Esophagus squamous epithelium (tissue), 5 donors: ENCODE results near the gene EXOC3L1. TPM values are rescaled to one million over a fixed set of nuclear protein-coding genes. Genes with fewer than 3 reads are reported as not detected.

Experiments used
- DNase-seq: peaks from one replicate; lab custom pipeline; 2025; lab: John Stamatoyannopoulos, UW
- H3K27ac ChIP-seq, 4 donors: fragments of 200-600 bp; sonication (generic); one replicate each; pipeline ENCODE4 v1.5.1; 2016 to 2019; ENCODE audit warnings: mild to moderate bottlenecking in 1 of 4
- H3K27me3 ChIP-seq, 4 donors: fragments of 200-600 bp; sonication (generic); 1 replicate in 3 of 4; 2 replicates in 1 of 4; pipeline versions ENCODE4 v1.5.1 to v1.6.0; 2017 to 2021; ENCODE audit warnings: antibody characterized with exemption in 1 of 4
- H3K36me3 ChIP-seq, 3 donors: fragments of 200-600 bp; sonication (generic); one replicate each; pipeline ENCODE4 v1.5.1; 2016 to 2019
- H3K4me1 ChIP-seq, 3 donors: fragments of 200-600 bp; sonication (generic); one replicate each; pipeline ENCODE4 v1.5.1; 2017 to 2019
- H3K4me3 ChIP-seq, 4 donors: fragments of 200-600 bp; sonication (generic); 1 replicate in 3 of 4; 2 replicates in 1 of 4; pipeline ENCODE4 v1.5.1; 2016 to 2019; ENCODE audit warnings: mild to moderate bottlenecking in 2 of 4, moderate library complexity in 1 of 4
- H3K9me3 ChIP-seq, 3 donors: fragments of 200-600 bp; sonication (generic); one replicate each; pipeline ENCODE4 v1.5.1; 2016 to 2019
- POLR2A ChIP-seq, 4 donors: fragments of 450-650 bp; IDR thresholded peaks; one replicate each; pipeline ENCODE4 v1.6.1; 2017; ENCODE audit warnings: antibody characterized with exemption in 4 of 4, mild to moderate bottlenecking in 4 of 4, moderate library complexity in 3 of 4
- WGBS, 2 donors: methylation state at CpG; one replicate each; pipeline ENCODE4 v1.1.5; 2018; 5-methylcytosine and 5-hydroxymethylcytosine counted together
- intact Hi-C: fragments of 100-400 bp; cut with DNase I; formaldehyde crosslinking; loops from one replicate; pipeline ENCODE4 v1.15.0; 2022
- total RNA-seq, 4 donors: library from RNA; depleted of rRNA; stranded (reverse); fragments of >200 nt; gene quantifications; one replicate each; pipeline ENCODE4 v1.1.0, GENCODE V29; 2016
- TF ChIP-seq, protein P1 (sequence below), 6 experiments: fragments of 450-650 bp in 4 of 6; fragments of 200-600 bp in 2 of 6; sonication (generic) in 2 of 6; IDR thresholded peaks; one replicate each; pipeline ENCODE4 v1.5.1; 2016 to 2019; ENCODE audit warnings: antibody characterized with exemption in 6 of 6, mild to moderate bottlenecking in 4 of 6, moderate library complexity in 4 of 6
- donor health status: DM: yes; HTN: yes; CAD: no.

EXOC3L1 gene
- total RNA-seq, 4 donors from 2014 or later = 1.1 to 2.3 (median 1.4) TPM

DNA sequence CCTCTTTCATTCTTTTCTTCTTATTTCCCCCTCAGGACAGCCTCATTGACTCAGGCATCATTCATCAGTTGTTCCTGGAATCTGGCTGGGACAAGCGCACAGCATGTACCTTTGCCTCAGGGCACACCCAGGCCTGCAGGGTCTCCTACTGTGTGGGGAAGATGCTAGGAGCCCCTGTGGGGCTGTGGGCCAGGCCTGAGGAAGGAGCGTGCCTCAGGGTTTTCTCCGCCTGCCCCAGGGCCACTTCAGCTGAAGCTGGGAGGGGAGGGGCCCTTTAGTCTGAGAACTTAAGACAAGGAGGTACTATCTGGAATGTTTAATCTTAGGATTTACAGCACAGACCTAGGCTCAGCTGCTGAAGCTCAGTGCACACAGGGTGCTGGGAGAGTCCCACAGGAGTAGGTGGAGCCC is 16.9 kb upstream of the EXOC3L1 start:
- Histone ChIP-seq H3K4me3 (no peak overlapping the region), H3K9me3 (no peaks in the 10 kb centered on the region), H3K4me1 (peaks cover 0 to 19% (median 0%) of the 10 kb centered on the region in 3 donors), H3K27me3 (no peaks in the 10 kb centered on the region), H3K27ac (no peak overlapping the region), H3K36me3 (peaks cover 20 to 45% (median 24%) of the 10 kb centered on the region in 3 donors)
- no peak for TF ChIP-seq POLR2A (IDR thresholded peaks at IDR 0.05)
- TF ChIP-seq, protein P1, sequence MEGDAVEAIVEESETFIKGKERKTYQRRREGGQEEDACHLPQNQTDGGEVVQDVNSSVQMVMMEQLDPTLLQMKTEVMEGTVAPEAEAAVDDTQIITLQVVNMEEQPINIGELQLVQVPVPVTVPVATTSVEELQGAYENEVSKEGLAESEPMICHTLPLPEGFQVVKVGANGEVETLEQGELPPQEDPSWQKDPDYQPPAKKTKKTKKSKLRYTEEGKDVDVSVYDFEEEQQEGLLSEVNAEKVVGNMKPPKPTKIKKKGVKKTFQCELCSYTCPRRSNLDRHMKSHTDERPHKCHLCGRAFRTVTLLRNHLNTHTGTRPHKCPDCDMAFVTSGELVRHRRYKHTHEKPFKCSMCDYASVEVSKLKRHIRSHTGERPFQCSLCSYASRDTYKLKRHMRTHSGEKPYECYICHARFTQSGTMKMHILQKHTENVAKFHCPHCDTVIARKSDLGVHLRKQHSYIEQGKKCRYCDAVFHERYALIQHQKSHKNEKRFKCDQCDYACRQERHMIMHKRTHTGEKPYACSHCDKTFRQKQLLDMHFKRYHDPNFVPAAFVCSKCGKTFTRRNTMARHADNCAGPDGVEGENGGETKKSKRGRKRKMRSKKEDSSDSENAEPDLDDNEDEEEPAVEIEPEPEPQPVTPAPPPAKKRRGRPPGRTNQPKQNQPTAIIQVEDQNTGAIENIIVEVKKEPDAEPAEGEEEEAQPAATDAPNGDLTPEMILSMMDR (IDR thresholded peaks at IDR 0.05) = no peak
- no peak for DNase-seq
- intact Hi-C loops = no loop called here
- WGBS, 2 donors = 65 to 70% methylated on average over 2 of the region's 3 CpGs

DNA sequence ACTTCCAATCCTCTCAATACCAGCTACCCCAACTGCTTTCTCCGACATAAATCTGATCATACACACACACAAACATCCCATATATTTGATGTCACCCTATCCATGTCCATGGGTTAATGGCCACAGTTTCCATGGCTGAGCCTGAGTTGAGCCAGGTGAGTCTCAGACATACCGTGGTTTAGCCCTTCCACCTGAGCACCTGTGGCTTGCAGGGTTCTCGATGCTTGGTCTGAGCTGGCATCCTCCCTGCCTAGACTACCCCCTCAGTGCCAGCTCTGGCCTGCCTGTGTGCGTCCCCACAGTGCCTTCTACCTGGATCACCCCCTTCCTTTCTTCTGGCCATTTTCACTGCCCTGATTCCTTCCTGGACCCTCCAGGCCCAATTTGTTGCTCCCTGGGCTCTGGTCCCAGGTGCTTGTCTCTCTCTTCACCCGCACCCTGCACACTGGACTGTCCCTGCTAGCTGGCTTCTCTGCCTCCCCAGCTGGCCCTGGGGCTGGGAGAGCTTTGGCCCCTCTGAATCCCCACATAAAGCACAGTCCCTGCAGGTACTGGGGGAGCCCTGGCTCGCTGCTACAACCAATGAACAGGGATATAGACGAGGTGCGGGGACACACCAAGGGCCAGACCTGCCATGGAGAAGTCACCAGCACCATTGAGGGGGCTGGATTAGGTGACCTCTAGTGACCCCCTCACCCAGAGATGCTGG is 16.3 kb upstream of the EXOC3L1 start:
- TF ChIP-seq, protein P1 (IDR thresholded peaks at IDR 0.05) = no peak
- TF ChIP-seq POLR2A (IDR thresholded peaks at IDR 0.05) = no peak
- Histone ChIP-seq H3K9me3 (no peaks in the 10 kb centered on the region), H3K27me3 (no peaks in the 10 kb centered on the region), H3K27ac (no peak overlapping the region), H3K36me3 (peaks cover 26 to 50% (median 28%) of the 10 kb centered on the region in 3 donors), H3K4me1 (peaks cover 0 to 19% (median 0%) of the 10 kb centered on the region in 3 donors), H3K4me3 (no peak overlapping the region)
- intact Hi-C loops = no loop called here
- no peak for DNase-seq
- 86 to 88% methylated on average over 6 to 7 of the region's 8 CpGs for WGBS, 2 donors

GRCh38 chr16:67204076-67204475 is 14.1 kb upstream of the EXOC3L1 start:
- H3K27me3 ChIP-seq = no peaks in the 10 kb centered on the region
- intact Hi-C loops = no loop called here
- H3K27ac ChIP-seq = no peak overlapping the region
- H3K9me3 ChIP-seq = no peaks in the 10 kb centered on the region
- 40 to 57% methylated on average over 1 to 4 of the region's 4 CpGs for WGBS, 2 donors
- DNase-seq = no peak
- H3K4me1 ChIP-seq = peaks cover under 1 to 36% (median 2%) of the 10 kb centered on the region in 3 donors
- no peak overlapping the region for H3K4me3 ChIP-seq
- peaks cover 27 to 63% (median 28%) of the 10 kb centered on the region in 3 donors for H3K36me3 ChIP-seq
- TF ChIP-seq, protein P1 (IDR thresholded peaks at IDR 0.05) = no peak
- TF ChIP-seq POLR2A (IDR thresholded peaks at IDR 0.05) = no peak

DNA sequence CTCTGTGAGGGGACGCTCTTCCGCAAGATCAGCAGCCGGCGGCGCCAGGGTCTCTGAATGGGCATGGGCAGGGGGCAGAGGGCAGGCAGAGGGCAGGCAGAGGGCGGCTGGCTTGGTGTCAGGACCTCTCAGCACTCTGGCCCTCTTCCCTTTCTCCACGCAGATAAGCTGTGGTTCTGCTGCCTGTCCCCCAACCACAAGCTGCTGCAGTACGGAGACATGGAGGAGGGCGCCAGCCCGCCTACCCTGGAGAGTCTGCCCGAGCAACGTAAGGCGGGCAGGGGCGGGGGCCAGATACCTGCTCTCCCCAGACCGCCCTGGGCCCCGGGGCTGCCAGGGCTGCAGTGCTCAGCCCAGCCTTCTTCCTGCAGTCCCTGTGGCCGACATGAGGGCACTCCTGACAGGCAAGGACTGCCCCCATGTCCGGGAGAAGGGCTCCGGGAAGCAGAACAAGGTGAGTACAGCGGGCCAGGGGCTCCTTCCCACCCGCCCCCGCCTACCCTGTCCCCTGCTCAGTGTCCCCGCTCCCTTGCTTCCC is 13.1 kb upstream of the EXOC3L1 start:
- WGBS, 2 donors = 84 to 91% methylated on average over 6 to 9 of the region's 23 CpGs
- no peak for DNase-seq
- no peak for TF ChIP-seq POLR2A (IDR thresholded peaks at IDR 0.05)
- TF ChIP-seq, protein P1 (IDR thresholded peaks at IDR 0.05) = no peak
- no peaks in the 10 kb centered on the region for H3K27me3 ChIP-seq
- no peak overlapping the region for H3K27ac ChIP-seq
- H3K9me3 ChIP-seq = no peaks in the 10 kb centered on the region
- no peak overlapping the region for H3K4me3 ChIP-seq
- intact Hi-C loops = no loop called here
- H3K36me3 ChIP-seq = peaks cover 30 to 67% (median 31%) of the 10 kb centered on the region in 3 donors
- H3K4me1 ChIP-seq = peaks cover 11 to 46% (median 13%) of the 10 kb centered on the region in 3 donors

DNA sequence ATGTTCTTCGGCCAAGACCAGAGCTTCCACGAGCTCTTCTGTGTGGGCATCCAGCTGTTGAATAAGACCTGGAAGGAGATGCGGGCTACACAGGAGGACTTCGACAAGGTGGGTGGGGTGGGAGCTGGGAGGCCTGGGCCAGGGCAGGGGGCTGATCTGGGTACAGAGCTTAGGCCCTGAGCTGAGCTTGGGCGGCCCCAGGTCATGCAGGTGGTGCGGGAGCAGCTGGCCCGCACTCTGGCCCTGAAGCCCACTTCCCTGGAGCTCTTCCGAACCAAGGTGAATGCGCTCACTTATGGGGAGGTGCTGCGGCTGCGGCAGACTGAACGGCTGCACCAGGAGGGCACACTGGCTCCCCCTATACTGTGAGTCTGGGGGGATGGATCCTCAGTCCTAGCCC is 12.5 kb upstream of the EXOC3L1 start:
- Histone ChIP-seq H3K9me3 (no peaks in the 10 kb centered on the region), H3K4me1 (peaks cover 11 to 46% (median 15%) of the 10 kb centered on the region in 3 donors), H3K4me3 (no peak overlapping the region), H3K27ac (no peak overlapping the region), H3K27me3 (no peaks in the 10 kb centered on the region), H3K36me3 (peaks cover 36 to 73% (median 37%) of the 10 kb centered on the region in 3 donors)
- WGBS, 2 donors = no CpG with 5 or more reads among the region's 12 CpGs
- intact Hi-C loops = no loop called here
- no peak for TF ChIP-seq POLR2A (IDR thresholded peaks at IDR 0.05)
- TF ChIP-seq, protein P1 (IDR thresholded peaks at IDR 0.05) = no peak
- DNase-seq = no peak
